Stimulated activated memory B cell treated with anti-CD40 and anti-IgM and Interleukin-4, amounts not matched to agents 10 μg/mL and 1 μg/mL and 100 μg/mL, for 72 hours (primary cell): ENCODE data around the gene CDKL5.

Source experiments
- ATAC-seq: fragments of 150-1000 bp; cut with Tn5 transposase; 2 replicates; pipeline ENCODE4 v1.10.0; 2021
- H3K27ac Mint-ChIP-seq: one replicate; pipeline ENCODE4 v1.8.0; 2022; ENCODE audit warnings: mild to moderate bottlenecking, mixed read lengths
- H3K27me3 Mint-ChIP-seq: one replicate; pipeline ENCODE4 v1.8.0; 2022; ENCODE audit warnings: mixed read lengths
- H3K36me3 Mint-ChIP-seq: one replicate; pipeline ENCODE4 v1.8.0; 2022; ENCODE audit warnings: mixed read lengths
- H3K4me1 Mint-ChIP-seq: one replicate; pipeline ENCODE4 v1.8.0; 2022; ENCODE audit warnings: mixed read lengths
- H3K4me3 Mint-ChIP-seq: one replicate; pipeline ENCODE4 v1.8.0; 2022; ENCODE audit warnings: mild to moderate bottlenecking, moderate library complexity, mixed read lengths
- H3K9me3 Mint-ChIP-seq: one replicate; pipeline ENCODE4 v1.8.0; 2022; ENCODE audit warnings: mixed read lengths

CDKL5 gene

GRCh38 chrX:18434896-18435295, 9.5 kb downstream of the CDKL5 start:
- no peak overlapping the region for H3K4me3 Mint-ChIP-seq
- no peaks in the 10 kb centered on the region for H3K9me3 Mint-ChIP-seq
- no peaks in the 10 kb centered on the region for H3K36me3 Mint-ChIP-seq
- no peak overlapping the region for H3K27ac Mint-ChIP-seq
- no peaks in the 10 kb centered on the region for H3K27me3 Mint-ChIP-seq
- no peak for ATAC-seq
- H3K4me1 Mint-ChIP-seq: peaks cover 7% of the 10 kb centered on the region

DNA sequence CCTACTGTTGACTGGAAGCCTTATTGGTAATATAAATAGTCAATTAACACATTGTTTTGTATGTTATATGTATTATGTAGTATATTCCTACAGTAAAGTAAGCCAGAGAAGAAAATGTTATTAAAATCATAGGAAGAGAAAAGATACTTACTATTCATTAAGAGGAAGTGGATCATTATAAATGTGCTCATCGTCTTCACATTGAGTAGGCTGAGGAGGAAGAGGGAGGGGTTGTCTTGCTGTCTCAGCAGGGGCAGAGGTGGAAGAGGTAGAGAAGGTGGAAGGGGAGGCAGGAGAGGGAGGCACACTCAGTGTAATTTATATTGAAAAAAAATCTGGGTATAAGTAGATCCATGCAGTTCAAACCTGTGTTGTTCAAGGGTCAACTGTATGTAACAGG, 10.6 kb downstream of the CDKL5 start:
- Mint-ChIP-seq H3K4me3 (no peak overlapping the region), H3K9me3 (no peaks in the 10 kb centered on the region), H3K27me3 (no peaks in the 10 kb centered on the region), H3K36me3 (no peaks in the 10 kb centered on the region), H3K27ac (no peak overlapping the region), H3K4me1 (peaks cover 7% of the 10 kb centered on the region)
- no peak for ATAC-seq

GRCh38 chrX:18440835-18441234, 15.4 kb downstream of the CDKL5 start:
- ATAC-seq: no peak
- no peaks in the 10 kb centered on the region for H3K9me3 Mint-ChIP-seq

GRCh38 chrX:18441780-18442367, 16.5 kb downstream of the CDKL5 start:
- Mint-ChIP-seq H3K27me3 (no peaks in the 10 kb centered on the region), H3K4me1 (peaks cover 7% of the 10 kb centered on the region), H3K36me3 (peaks cover 7% of the 10 kb centered on the region), H3K27ac (no peak overlapping the region), H3K9me3 (no peaks in the 10 kb centered on the region), H3K4me3 (no peak overlapping the region)
- no peak for ATAC-seq

More at GRCh38 chrX:18440835-18441234, 15.4 kb downstream of the CDKL5 start:
- H3K4me1 Mint-ChIP-seq: peaks cover 14% of the 10 kb centered on the region
- H3K27ac Mint-ChIP-seq: no peak overlapping the region
- H3K36me3 Mint-ChIP-seq: peaks cover 7% of the 10 kb centered on the region
- no peak overlapping the region for H3K4me3 Mint-ChIP-seq
- H3K27me3 Mint-ChIP-seq: no peaks in the 10 kb centered on the region

DNA sequence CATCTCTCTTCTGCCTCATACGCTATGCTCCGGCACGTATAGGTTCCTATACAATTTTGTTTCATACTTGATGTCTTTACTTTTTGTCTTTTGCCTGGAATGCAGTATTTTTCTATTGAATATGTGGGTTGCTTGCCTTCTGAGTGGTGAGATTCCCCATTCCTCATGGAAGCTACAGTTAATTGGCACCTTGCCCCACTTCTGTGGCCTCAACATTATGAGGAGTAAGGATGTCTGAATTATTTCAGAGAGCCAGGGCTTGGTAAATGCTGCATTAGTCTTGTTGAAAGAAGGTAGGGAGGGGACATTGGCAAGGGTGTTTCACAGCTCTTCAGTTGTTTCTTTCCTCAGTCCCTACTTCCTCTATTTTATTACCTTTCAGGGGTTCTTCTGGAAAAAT, 23.0 kb downstream of the CDKL5 start:
- H3K27me3 Mint-ChIP-seq: no peaks in the 10 kb centered on the region
- no peak overlapping the region for H3K27ac Mint-ChIP-seq
- no peak overlapping the region for H3K4me3 Mint-ChIP-seq
- no peak for ATAC-seq
- no peaks in the 10 kb centered on the region for H3K4me1 Mint-ChIP-seq
- no peaks in the 10 kb centered on the region for H3K36me3 Mint-ChIP-seq
- H3K9me3 Mint-ChIP-seq: no peaks in the 10 kb centered on the region

GRCh38 chrX:18449236-18449635, 23.8 kb downstream of the CDKL5 start:
- Mint-ChIP-seq H3K4me3 (no peak overlapping the region), H3K4me1 (no peaks in the 10 kb centered on the region), H3K36me3 (no peaks in the 10 kb centered on the region), H3K27me3 (no peaks in the 10 kb centered on the region), H3K9me3 (no peaks in the 10 kb centered on the region), H3K27ac (no peak overlapping the region)
- ATAC-seq: no peak

GRCh38 chrX:18455384-18455783, 30.0 kb downstream of the CDKL5 start:
- H3K27me3 Mint-ChIP-seq: no peaks in the 10 kb centered on the region
- no peak overlapping the region for H3K27ac Mint-ChIP-seq
- H3K4me3 Mint-ChIP-seq: no peak overlapping the region
- no peaks in the 10 kb centered on the region for H3K36me3 Mint-ChIP-seq
- no peak for ATAC-seq
- H3K9me3 Mint-ChIP-seq: no peaks in the 10 kb centered on the region
- H3K4me1 Mint-ChIP-seq: peaks cover 11% of the 10 kb centered on the region

DNA sequence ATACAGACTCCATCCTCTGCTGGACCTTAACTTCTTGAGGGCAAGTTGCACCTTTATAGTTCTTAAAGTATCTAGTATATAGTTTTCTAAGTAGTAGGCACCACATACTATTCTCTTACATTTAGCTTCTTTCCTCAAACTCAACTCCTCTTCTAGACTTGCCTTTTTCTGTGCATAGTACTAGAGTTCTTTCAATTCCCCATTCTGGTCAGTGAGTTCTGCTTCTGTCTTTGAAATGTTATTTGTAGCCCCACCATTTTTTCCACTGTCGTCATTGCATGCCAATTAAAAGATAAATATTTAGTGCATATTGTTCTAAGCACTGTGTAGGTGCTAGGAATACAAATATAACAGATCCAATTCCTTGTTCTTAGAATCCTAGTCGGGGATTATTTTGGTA, 31.6 kb downstream of the CDKL5 start:
- Mint-ChIP-seq H3K4me3 (no peak overlapping the region), H3K27ac (no peak overlapping the region), H3K9me3 (no peaks in the 10 kb centered on the region), H3K4me1 (peaks cover 11% of the 10 kb centered on the region), H3K36me3 (no peaks in the 10 kb centered on the region), H3K27me3 (no peaks in the 10 kb centered on the region)
- peak; percentile 48 for ATAC-seq

- peaks cover 10% of the 10 kb centered on the region for H3K4me1 Mint-ChIP-seq
- no peak overlapping the region for H3K27ac Mint-ChIP-seq
- H3K27me3 Mint-ChIP-seq: no peaks in the 10 kb centered on the region
- H3K9me3 Mint-ChIP-seq: no peaks in the 10 kb centered on the region
- no peak overlapping the region for H3K4me3 Mint-ChIP-seq
- H3K36me3 Mint-ChIP-seq: no peaks in the 10 kb centered on the region
- no peak for ATAC-seq
Observed at GRCh38 chrX:18461431-18461830, 36.0 kb downstream of the CDKL5 start.

DNA sequence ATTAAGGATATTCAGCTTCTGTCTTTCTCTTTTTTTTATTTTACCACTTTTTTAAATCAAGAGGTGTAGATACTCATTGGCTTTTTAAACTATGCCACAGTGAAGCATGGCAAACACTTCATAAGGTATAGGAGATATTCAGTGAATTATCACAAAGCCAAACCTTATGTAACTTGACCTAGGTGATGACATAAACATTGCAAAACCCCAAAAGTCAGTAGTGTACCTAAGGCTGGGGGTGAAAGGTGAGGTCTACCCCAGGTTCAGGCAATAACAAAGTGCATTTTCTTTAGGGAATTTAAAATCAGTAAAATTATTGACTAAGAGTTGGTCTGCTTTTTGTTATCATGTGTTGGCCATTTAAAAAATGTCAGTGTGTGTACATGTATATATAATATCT, 39.1 kb downstream of the CDKL5 start:
- Mint-ChIP-seq H3K27me3 (no peaks in the 10 kb centered on the region), H3K27ac (no peak overlapping the region), H3K9me3 (no peaks in the 10 kb centered on the region), H3K36me3 (no peaks in the 10 kb centered on the region), H3K4me1 (no peaks in the 10 kb centered on the region), H3K4me3 (no peak overlapping the region)
- no peak for ATAC-seq

GRCh38 chrX:18465051-18465450, 39.6 kb downstream of the CDKL5 start:
- Mint-ChIP-seq H3K4me3 (no peak overlapping the region), H3K27ac (no peak overlapping the region), H3K9me3 (no peaks in the 10 kb centered on the region), H3K36me3 (no peaks in the 10 kb centered on the region), H3K27me3 (no peaks in the 10 kb centered on the region), H3K4me1 (no peaks in the 10 kb centered on the region)
- no peak for ATAC-seq

- H3K4me1 Mint-ChIP-seq: no peaks in the 10 kb centered on the region
- no peaks in the 10 kb centered on the region for H3K36me3 Mint-ChIP-seq
- no peaks in the 10 kb centered on the region for H3K9me3 Mint-ChIP-seq
- no peaks in the 10 kb centered on the region for H3K27me3 Mint-ChIP-seq
- H3K4me3 Mint-ChIP-seq: no peak overlapping the region
- ATAC-seq: no peak
- no peak overlapping the region for H3K27ac Mint-ChIP-seq
Observed at GRCh38 chrX:18468599-18468998, 43.2 kb downstream of the CDKL5 start.

DNA sequence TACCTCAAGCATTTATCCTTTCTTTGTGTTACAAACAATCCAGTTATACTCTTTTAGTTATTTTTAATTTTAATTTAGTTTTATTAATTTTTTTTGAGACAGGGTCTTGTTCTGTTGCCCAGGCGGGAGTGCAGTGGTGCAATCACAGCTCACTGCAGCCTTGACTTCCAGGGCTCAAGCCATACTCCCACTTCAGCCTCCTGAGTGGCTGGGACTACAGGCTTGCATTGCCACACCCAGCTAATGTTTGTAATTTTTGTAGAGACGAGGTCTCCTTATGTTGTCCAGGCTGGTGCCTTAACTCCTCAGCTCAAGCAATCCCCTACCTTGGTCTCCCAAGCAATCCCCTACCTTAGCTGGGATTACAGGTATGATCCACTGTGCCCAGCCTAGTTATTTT, 45.9 kb downstream of the CDKL5 start:
- Mint-ChIP-seq H3K36me3 (no peaks in the 10 kb centered on the region), H3K9me3 (no peaks in the 10 kb centered on the region)
- ATAC-seq: no peak

GRCh38 chrX:18490806-18491555, 65.6 kb downstream of the CDKL5 start:
- Mint-ChIP-seq H3K27me3 (no peaks in the 10 kb centered on the region), H3K36me3 (no peaks in the 10 kb centered on the region), H3K9me3 (no peaks in the 10 kb centered on the region), H3K4me3 (no peak overlapping the region), H3K27ac (no peak overlapping the region), H3K4me1 (no peaks in the 10 kb centered on the region)
- ATAC-seq: no peak

More for the DNA sequence above, 45.9 kb downstream of the CDKL5 start:
- Mint-ChIP-seq H3K27ac (no peak overlapping the region), H3K4me3 (no peak overlapping the region), H3K4me1 (no peaks in the 10 kb centered on the region), H3K27me3 (no peaks in the 10 kb centered on the region)

GRCh38 chrX:18491587-18492340, 66.4 kb downstream of the CDKL5 start:
- H3K27ac Mint-ChIP-seq: no peak overlapping the region
- no peaks in the 10 kb centered on the region for H3K36me3 Mint-ChIP-seq
- no peak for ATAC-seq
- H3K4me3 Mint-ChIP-seq: no peak overlapping the region
- H3K9me3 Mint-ChIP-seq: no peaks in the 10 kb centered on the region
- no peaks in the 10 kb centered on the region for H3K27me3 Mint-ChIP-seq
- H3K4me1 Mint-ChIP-seq: no peaks in the 10 kb centered on the region

GRCh38 chrX:18534949-18535348, 109.5 kb downstream of the CDKL5 start:
- H3K27me3 Mint-ChIP-seq: no peaks in the 10 kb centered on the region
- H3K9me3 Mint-ChIP-seq: no peaks in the 10 kb centered on the region
- no peak for ATAC-seq
- no peaks in the 10 kb centered on the region for H3K36me3 Mint-ChIP-seq
- H3K4me3 Mint-ChIP-seq: no peak overlapping the region
- H3K27ac Mint-ChIP-seq: no peak overlapping the region
- peaks cover 7% of the 10 kb centered on the region for H3K4me1 Mint-ChIP-seq
